HG03097 (cell line): ENCODE results near the gene CDHR2.
"Not testable (repeated sequence)": the region's sequence is repeated elsewhere in the genome, so short reads cannot be mapped to it uniquely, and the experiment has no call there.

Experiments
- ATAC-seq: cut with Tn5 transposase; IDR thresholded peaks from one replicate; pipeline ENCODE4 v1.9.1; 2021; ENCODE audit not compliant: unreplicated experiment, low FRiP score

Gene CDHR2

DNA sequence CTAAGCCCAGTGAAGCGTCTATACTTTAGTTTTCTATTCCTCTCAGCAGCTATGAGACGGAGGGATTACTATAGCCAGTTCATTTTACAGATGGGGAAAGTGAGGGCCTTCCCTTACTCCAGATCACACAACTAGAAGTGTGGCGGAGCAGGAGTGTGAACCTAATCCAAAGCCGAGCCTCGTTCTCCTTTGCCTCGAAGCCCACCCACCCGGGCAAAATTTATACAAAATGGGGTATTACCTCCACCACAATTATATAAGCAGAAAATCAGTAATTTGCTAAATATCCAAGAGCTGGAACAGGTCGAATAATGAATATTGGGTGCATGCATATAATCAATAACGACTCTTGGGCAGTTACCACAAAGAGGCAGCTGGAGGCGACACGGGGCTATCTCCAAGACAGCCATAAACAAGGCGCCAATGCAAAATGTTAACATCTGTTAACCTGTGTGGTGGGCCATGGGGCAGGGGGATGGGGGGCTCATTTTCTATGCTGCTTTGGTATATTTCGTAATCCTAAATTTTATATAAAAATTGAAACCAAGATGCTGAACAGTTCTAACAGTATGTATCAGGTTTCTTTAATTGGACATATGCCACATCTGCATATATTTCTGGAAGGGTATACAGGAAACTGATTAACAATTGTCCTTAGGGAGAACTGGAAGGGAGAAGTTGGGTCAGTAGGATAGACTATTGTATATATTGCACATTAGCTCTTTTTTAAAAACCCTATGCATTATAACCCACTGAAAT is 10.7 kb upstream of the CDHR2 start:
- no peak for ATAC-seq

DNA sequence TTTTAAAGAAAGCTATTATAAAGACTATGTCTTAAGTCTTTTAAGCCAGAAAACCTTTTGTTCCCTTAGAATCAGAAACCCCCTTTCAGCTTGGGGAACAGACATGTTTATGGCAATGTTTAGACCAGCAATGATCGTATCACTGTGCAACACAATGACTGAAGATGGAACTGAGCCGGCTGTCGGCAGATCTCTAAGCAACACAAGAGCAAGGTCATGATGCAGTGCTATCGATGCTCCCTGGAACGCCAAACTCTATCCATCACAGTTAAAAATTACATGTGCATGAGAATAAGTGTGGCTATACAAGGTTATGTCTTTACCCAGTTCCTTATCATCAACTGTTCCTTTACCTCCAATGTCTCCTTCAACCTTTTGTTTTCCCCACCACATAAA is 10.2 kb upstream of the CDHR2 start:
- no peak for ATAC-seq

DNA sequence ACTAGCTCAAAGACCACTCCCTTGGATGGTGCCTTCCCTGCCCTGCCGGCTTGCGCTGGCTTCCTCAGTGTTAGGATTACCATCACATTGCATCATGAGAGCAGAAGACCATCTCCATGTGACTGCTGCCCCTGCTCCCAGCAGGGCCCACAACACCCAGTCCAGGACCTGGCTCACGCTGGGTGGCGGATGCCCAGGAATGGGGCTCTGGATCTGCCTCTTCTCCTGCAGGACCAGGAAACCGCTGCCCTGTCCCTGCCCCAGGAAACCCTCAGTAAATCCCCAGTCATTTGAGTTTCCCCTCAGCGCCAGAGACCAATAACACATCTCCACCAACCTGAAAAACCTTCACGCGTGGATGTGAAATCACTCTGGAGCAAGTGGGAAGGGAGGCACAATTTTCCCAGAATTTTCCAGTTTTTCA is 8.7 kb upstream of the CDHR2 start:
- ATAC-seq, result no peak

DNA sequence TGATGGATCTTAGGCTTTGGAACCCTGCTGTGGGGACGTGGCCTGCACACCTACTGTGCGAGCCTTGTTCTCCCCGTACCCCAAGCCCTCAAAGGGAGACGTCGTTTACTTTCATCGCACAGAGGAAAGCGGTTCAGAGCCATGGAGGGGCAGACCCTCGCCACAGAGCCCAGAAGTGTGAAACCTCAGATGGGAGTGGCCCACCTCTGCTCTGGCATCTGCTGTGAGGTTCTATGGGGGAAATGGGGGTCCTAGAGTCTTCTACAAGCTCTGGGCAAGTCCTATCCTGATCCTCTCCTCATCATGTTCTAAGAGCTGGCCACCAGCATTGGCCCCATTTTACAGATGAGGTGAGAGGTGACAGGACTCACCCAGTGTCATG is 8.2 kb upstream of the CDHR2 start:
- ATAC-seq, result no peak

DNA sequence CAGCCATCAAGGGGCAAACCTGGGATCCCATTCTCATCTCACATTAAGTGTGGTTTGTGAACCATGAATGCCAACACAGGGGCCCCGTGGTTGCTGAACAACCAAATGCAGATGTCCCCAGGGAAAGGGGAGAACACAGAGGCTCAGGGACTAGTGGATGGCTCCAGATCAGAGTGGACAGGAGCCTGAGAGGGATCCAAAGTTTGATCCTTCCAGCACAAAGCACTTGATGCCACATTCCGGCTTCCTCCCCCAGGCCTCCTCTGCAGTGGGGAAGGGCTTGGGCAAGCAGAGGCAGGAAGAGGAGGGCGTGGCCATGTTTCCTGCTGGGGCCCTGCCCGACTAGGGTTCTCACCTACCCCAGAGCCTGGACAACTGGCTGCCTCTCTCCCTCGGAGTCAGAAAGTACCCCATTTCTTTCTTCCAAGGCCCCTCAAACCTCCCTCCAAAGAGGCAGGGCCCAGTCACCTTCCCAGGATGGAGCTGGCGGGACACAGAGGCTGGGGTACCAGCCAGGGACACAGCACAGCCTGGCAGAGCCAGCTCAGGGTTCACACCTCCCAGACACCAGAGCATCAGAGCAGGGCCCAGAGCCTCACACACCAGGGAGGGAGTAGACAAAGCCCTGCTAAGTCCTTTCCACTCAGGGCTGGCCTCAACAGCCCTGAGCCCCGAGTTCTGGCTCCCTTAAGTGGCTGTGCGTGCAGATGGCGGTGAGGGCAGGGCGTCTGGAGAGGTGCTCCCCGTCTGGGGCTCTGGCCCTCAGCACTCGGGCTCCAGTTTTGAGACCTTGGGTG is 7.6 kb upstream of the CDHR2 start:
- no peak for ATAC-seq

DNA sequence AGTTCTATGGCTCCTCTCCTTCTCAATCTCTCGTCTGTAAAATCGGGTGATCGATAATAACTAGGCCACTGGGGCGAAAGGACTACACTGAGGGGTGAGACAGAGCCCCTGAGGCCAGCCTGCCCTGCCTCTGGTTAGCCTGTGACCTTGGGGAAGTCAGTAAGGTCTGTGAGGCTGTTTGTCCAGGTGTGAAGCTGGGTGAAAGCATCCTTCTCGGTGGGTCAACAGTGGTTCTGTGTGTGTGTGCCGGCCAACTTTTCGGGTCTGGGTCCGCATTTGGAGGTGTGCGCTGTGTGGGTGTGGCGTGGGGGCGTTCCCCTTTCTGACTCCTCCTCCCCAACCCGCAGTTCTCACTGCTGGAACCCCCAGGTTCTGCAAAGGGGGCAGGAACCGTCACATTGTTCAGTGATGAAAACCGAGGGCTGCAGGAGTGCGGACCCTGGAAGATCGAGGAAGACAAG is 7.0 kb upstream of the CDHR2 start:
- no peak for ATAC-seq

DNA sequence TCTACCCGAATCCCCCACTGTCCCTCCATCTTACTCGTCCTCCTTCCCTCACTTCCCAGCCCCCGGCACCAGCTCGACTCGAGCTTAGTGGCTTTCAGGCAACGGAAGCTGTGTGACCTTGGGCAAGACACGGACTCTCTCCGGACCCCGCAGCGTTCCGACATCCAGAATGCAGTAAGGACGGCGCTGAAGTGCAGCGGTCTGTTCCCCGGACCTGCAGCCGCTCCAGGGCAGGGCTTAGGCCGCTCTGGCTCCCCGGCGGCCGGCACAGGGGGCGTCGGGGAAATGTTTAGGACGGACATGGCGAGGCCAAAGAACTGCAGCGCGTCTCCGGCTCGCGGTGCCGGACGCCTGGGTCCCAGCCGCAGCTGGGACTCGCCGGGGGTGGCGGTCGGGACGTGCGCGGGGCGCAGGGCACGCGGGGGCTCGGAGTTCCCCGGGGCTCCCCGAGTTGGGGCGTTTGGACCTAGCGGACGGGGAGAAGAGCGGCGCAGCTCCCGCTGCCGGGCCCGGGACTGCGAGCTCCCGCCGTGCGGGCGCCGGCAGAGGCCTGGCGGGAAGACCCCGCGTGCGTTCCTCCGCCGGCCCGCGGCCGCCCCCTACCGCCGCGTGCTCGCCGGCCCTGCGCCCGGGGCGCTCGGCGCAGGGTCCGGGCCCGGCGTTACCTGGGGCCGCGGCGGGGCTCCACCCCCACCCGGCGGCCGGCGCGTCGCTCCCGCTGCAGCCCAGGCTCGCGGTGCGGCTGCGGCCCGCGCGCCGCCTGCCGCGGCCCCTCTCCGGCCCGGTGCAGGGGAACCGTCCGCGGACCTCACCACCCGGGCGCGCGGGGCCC is 6.3 kb upstream of the CDHR2 start:
- peak; percentile 40 for ATAC-seq

DNA sequence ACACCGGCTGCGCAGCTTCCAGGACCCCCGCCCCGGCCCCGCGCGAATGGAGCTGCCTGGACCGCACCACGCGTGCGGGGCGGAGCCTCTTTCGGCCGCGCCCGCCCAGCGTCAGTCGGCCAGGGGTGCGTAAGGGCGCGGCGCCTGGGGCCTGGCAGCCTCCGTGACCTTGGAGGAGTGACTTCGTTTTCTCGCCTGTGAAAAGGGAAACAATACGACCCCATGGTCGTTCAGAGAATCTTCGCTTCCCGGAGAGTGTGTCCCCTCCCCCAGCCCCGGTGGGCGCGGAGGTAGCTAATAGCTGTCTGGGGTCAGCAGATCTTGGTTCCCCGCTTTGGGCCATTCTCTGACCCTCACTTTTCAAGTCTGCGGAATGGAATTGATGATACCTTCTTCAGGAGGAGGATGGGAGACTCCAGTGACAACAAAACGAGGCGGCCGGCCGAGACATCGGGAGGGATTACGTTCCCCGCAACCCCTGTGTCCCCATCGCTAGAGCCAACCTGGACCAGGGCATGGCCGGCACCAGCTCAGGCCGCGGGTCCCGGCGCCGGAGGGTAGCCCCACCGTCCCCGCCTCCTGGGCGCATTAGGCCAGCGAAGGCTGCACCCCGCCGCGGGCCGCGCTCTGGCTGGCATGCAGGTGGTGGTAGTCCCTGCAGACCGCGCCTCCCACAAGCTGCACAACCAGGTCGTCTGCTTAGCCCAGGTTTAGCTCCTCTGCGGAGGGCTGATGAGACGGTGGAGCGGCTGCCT is 5.5 kb upstream of the CDHR2 start:
- peak; percentile 50 for ATAC-seq

DNA sequence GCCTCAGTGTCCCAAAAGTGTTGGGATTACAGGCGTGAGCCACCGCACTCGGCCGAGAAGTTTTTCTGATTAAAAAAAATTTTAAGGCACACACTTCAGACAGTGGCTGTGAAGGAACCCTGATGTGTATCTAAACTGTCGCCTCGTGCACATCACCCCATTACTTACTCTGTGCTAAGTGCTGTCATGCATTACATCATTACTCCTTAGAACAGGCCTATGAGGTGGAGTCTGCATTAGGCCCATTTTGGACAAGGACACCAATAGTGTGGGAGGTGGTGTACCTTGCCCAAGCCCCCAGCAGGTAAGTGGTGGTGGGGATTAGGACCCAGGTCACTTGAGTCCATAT is 3.8 kb upstream of the CDHR2 start:
- ATAC-seq, result no peak

DNA sequence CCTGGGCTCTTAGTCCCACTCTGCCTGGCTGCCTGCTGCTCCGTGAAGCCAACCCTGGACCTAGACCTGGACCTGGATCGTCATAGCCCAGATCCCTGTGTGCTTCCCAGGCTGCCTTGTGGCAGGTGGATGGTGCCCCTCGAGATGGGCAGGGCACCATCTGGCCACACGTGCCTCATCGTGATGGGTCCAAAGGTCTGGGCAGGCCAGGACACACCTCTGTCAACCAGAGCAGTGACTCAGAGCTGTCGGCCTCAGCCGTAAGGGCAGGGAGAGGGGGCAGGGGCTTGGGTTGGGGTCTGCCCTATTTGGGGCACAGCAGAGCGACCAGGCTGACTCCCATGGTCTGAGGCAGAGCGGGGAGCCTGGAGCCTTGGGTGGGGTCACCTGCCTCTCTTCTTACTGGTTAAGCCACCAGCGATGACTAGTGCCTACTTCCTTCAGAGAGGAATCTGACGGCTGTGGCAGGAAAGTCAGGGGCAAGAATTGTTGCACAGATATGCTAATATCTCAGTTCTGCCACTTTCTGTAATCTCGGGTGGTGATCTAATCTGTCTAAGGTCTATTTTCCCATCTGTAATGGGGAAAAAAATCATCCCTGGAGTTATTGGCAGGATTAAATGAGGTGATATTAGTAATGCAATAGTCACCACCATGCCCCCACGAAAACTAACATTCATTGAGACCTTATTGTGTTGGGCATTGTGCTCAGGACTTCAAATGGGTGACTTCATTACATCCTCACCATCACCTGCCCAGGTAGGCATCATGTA is 3.2 kb upstream of the CDHR2 start:
- no peak for ATAC-seq

DNA sequence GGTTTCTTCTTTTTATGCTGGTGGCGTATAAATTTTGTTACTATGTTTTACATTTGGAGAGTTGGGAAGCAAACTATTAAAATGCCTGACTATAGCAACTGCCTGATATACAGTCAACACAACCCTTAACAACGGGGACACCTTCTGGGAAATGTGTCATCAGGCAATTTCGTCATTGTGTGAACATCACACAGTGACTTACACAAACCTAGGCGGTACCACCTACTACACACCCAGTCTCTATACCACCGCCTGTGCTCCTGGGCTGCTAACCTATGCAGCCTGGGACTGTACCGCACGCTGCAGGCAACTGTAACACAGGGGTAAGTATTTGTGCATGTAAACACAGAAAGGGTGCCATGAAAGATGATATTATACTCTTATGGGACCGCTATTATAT is 1.3 kb upstream of the CDHR2 start:
- ATAC-seq, result no peak

DNA sequence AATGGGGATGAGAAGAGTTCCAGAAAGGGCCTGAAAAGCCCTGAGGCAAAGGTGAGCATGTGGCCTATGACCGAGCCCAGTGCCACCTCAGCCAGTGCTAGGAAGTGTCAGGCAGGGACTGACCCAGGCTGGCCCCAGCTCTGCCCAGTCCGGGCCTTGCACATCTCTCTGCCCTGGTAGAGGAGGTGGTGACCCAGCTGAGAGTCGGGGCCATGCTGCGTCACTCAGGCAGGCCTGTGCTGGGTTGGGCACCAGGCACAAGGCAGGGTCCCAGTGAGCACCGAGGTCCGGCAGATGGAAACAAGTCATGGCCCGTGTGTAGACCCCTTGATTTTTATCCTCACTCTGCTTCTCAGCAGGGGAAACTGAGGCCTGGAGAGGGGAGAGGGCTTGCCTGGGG is 729 bp downstream of the CDHR2 start:
- ATAC-seq, result no peak

DNA sequence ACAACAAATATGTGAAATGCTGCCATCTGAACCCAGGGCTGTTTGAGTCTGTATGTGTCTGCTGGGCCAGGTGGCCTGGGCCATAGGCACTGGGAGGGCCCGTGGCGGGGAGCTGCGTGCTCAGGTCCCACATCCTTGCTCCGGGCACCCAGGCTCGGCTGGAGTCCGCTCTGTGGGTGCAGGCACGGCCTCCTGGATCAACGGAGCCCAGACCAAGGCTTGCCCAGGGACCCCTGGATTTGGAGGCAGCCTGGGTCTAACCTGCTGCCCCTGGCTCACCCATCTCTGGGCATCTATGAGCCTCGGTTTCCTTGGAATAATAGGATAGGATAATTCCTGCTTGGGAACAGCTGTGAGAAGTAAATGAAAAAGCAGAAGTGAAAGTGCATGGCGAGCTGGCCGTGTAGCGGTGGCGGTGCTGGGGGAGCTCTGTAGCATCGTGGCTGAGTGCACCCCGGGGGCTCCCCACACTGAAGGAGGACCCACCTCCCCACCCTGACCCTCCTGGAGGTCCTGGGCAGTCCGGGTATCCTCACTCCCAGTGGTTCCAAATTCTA is 1.2 kb downstream of the CDHR2 start:
- no peak for ATAC-seq

DNA sequence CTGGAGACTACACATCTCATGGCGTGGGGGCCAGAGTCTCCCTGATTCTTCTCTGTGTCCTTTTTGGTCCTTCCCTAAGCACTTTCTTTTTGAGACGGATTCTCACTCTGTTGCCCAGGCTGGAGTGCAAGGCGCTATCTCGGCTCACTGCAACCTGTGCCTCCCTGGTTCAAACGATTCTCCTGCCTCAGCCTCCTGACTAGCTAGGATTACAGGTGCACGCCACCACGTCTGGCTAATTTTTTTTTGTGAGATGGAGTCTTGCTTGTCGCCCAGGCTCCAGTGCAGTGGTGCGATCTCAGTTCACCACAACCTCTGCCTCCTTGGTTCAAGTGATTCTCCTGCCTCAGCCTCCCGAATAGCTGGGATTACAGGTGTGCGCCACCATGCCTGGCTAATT is 1.8 kb downstream of the CDHR2 start:
- not testable (repeated sequence) for ATAC-seq

DNA sequence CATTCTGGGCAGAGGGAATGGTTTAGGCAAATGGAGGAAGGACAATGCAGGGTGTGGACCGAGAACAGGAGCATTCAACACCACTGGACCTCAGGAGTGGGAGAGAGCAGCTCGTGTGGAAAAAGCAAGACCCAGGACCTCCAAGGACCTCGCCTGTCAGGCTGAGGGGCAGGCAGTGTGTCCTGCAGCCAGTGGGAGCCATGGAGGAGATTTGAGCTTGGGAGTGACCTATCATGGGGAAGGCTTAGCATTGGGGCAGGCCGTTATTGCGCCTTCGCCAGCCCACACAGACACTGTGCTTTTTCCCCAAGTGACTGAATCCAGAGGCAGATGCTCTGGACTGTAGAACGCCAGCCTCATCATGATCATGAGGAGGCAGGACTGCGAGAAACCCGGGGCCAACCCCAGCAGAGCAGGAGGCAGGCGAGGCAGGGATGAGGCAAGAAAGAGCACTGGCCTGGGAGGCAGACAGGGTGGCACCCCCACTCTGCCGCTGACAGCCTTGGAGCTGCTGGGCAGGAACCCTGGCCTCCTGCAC is 3.3 kb downstream of the CDHR2 start:
- no peak for ATAC-seq

DNA sequence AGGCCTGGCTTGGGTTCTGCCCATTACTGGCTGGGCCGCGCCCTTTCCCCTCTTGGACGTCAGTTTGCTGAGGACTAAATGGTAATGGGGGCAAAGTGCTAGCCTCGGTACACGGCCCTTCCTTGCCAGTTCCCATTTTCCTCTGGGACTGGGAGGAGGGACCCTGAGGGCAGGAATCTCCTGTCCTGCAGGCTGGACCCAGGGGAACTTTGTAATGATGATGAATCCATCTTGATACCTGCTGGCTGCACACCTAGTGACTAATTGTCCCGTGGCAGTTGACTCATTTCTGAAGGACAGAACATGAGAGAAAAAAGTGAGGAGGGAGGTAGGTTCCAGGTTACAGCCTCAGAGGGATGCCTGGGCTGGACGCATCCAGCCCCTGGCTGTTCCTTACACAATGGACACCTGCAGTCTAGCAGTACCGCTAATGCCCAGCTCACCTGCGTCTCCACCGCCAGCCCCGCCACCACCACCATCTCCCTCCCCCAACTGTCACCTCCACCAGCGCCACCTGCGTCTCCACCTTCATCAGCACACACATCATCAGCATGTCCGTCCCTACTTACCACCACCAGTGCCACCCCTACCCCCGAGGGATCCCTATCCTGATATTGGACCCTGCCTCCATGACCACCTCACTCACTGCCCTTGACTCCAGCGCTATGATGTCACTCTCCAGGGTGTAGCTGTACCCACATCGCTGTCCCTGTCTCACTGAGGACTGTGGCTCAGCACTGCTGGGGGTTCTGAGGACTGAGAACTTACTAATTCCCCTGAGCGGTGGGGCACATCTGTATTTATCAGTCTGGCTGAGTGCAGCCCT is 4.3 kb downstream of the CDHR2 start:
- no peak for ATAC-seq

DNA sequence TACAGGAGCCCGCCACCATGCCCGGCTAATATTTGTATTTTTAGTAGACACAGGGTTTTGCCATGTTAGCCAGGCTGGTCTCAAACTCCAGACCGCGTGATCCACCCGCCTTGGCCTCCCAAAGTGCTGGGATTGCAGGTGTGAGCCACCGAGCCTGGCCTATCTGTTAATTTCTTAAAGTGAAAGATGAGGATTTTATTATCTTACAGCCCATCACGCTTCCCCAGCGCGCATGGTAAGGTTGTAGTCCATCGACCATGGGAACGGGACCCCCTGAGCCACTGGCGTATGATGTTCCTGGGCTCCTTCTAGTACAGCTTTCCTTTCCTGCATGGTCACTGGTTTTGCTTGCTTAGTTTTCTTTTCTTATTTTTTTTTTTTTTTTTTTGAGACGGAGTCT is 8.7 kb downstream of the CDHR2 start:
- no peak for ATAC-seq

DNA sequence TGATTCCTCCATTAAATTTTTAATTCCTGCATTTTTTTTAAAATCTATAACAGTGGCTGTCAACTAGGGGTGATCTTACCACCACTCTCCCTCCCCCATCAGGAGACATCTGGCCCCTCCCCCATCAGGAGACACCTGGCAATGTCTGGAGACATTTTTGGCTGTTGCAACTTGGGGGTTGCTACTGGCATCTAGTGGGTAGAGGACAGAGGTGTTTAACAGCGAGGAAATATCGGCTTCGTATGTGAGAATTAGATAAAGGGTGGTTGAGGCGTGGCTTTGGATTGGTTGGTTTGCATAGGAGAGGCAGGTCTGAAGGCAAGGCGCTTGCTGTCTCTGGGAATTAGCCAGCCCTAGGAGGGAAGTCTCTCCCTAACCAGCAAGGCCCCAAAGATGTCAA is 10.5 kb downstream of the CDHR2 start:
- ATAC-seq, result no peak
